H9 (cell line): ENCODE results near the gene GRID2. TPM values are rescaled to one million over a fixed set of nuclear protein-coding genes. Genes with fewer than 3 reads are reported as not detected.

Experiments
- DNase-seq: peaks from one replicate; pipeline ENCODE4 v3.0.0-alpha.2; 2017
- H2AFZ ChIP-seq: one replicate; pipeline ENCODE4 v1.6.1; 2013; ENCODE audit warnings: mild to moderate bottlenecking, low read length, control low read depth, moderate library complexity
- H2AK5ac ChIP-seq: 2 replicates; pipeline ENCODE4 v1.6.1; 2013; ENCODE audit warnings: low read length, control low read depth, mixed read lengths; ENCODE audit not compliant: insufficient read length
- H2BK120ac ChIP-seq: one replicate; pipeline ENCODE4 v1.6.1; 2013; ENCODE audit warnings: low read depth, mild to moderate bottlenecking, low read length, control low read depth, inconsistent platforms; ENCODE audit not compliant: poor library complexity, severe bottlenecking
- H2BK12ac ChIP-seq: 2 replicates; pipeline ENCODE4 v1.6.1; 2013; ENCODE audit warnings: low read length, control low read depth, mixed read lengths, low read depth; ENCODE audit not compliant: insufficient read length
- H2BK15ac ChIP-seq: 2 replicates; pipeline ENCODE4 v1.6.1; 2013; ENCODE audit warnings: low read depth, low read length, control low read depth
- H2BK20ac ChIP-seq: one replicate; pipeline ENCODE4 v1.6.1; 2013; ENCODE audit warnings: low read depth, mild to moderate bottlenecking, low read length, control low read depth, inconsistent platforms; ENCODE audit not compliant: poor library complexity, severe bottlenecking
- H2BK5ac ChIP-seq: 2 replicates; pipeline ENCODE4 v1.6.1; 2013; ENCODE audit warnings: low read length, control low read depth, mixed read lengths; ENCODE audit not compliant: insufficient read length
- H3K14ac ChIP-seq: 2 replicates; pipeline ENCODE4 v1.6.1; 2013; ENCODE audit warnings: low read length, control low read depth; ENCODE audit not compliant: insufficient read depth
- H3K18ac ChIP-seq: 2 replicates; pipeline ENCODE4 v1.6.1; 2013; ENCODE audit warnings: low read depth, mild to moderate bottlenecking, mixed read lengths, low read length, control low read depth; ENCODE audit not compliant: insufficient read length
- H3K23ac ChIP-seq: 2 replicates; pipeline ENCODE4 v1.6.1; 2013; ENCODE audit warnings: low read length, control low read depth, mixed read lengths, low read depth; ENCODE audit not compliant: insufficient read length
- H3K23me2 ChIP-seq: 2 replicates; pipeline ENCODE4 v1.6.1; 2013; ENCODE audit warnings: low read depth, mild to moderate bottlenecking, mixed read lengths, low read length, control low read depth; ENCODE audit not compliant: insufficient read length, poor library complexity, severe bottlenecking
- H3K27ac ChIP-seq: 2 replicates; pipeline ENCODE4 v1.5.1; 2013; ENCODE audit warnings: low read length, control low read depth, mixed read lengths, low read depth; ENCODE audit not compliant: insufficient read length
- H3K27me3 ChIP-seq: 2 replicates; pipeline ENCODE4 v1.6.1; 2013; ENCODE audit warnings: low read length, control low read depth, inconsistent platforms; ENCODE audit not compliant: insufficient read depth
- H3K4ac ChIP-seq: 2 replicates; pipeline ENCODE4 v1.6.1; 2013; ENCODE audit warnings: low read depth, mild to moderate bottlenecking, control low read depth, inconsistent platforms, low read length, moderate library complexity
- H3K4me1 ChIP-seq: 2 replicates; pipeline ENCODE4 v1.6.1; 2013; ENCODE audit warnings: low read length, control low read depth, inconsistent platforms; ENCODE audit not compliant: insufficient read depth
- H3K4me2 ChIP-seq: 2 replicates; pipeline ENCODE4 v1.6.1; 2013; ENCODE audit warnings: low read length, control low read depth, mixed read lengths; ENCODE audit not compliant: insufficient read length, insufficient read depth
- H3K56ac ChIP-seq: 2 replicates; pipeline ENCODE4 v1.6.1; 2013; ENCODE audit warnings: low read depth, mild to moderate bottlenecking, mixed read lengths, low read length, control low read depth; ENCODE audit not compliant: insufficient read length
- H3K79me1 ChIP-seq: 2 replicates; pipeline ENCODE4 v1.6.1; 2013; ENCODE audit warnings: low read depth, mild to moderate bottlenecking, moderate library complexity, low read length, control low read depth, inconsistent platforms; ENCODE audit not compliant: insufficient read depth, poor library complexity, severe bottlenecking
- H3K79me2 ChIP-seq: 2 replicates; pipeline ENCODE4 v1.6.1; 2013; ENCODE audit warnings: low read length, control low read depth, inconsistent platforms; ENCODE audit not compliant: insufficient read depth
- H3K9ac ChIP-seq: 2 replicates; pipeline ENCODE4 v1.6.1; 2013; ENCODE audit warnings: low read length, control low read depth, mixed read lengths; ENCODE audit not compliant: insufficient read length; ENCODE audit errors: extremely low read depth
- H3K9me3 ChIP-seq: one replicate; pipeline ENCODE4 v1.6.1; 2013; ENCODE audit warnings: low read depth, low read length, inconsistent platforms; ENCODE audit not compliant: control insufficient read depth
- H3T11ph ChIP-seq: one replicate; pipeline ENCODE4 v1.6.1; 2013; ENCODE audit warnings: mild to moderate bottlenecking, low read length, control low read depth, inconsistent platforms
- H4K20me1 ChIP-seq: one replicate; pipeline ENCODE4 v1.6.1; 2013; ENCODE audit not compliant: control insufficient read depth, insufficient read length, insufficient read depth
- H4K5ac ChIP-seq: 2 replicates; pipeline ENCODE4 v1.6.1; 2013; ENCODE audit warnings: low read depth, mild to moderate bottlenecking, mixed read lengths, low read length, control low read depth; ENCODE audit not compliant: insufficient read length
- H4K8ac ChIP-seq: replicated peaks from 2 replicates; pipeline ENCODE4 v1.6.1; 2013; ENCODE audit warnings: low read length, control low read depth, mixed read lengths, low read depth; ENCODE audit not compliant: insufficient read length
- H4K91ac ChIP-seq: 2 replicates; pipeline ENCODE4 v1.6.1; 2013; ENCODE audit warnings: low read depth, mild to moderate bottlenecking, moderate library complexity, mixed read lengths, low read length, control low read depth; ENCODE audit not compliant: insufficient read length
- H3K27ac Mint-ChIP-seq, 3 experiments: 2 replicates in 2 of 3; 3 replicates in 1 of 3; pipeline ENCODE4 v1.8.0; 2020 to 2021; ENCODE audit warnings: mixed read lengths in 3 of 3, mild to moderate bottlenecking in 1 of 3, moderate library complexity in 1 of 3
- H3K27me3 Mint-ChIP-seq: 2 replicates; pipeline ENCODE4 v1.8.0; 2021; ENCODE audit warnings: low read depth, mild to moderate bottlenecking, moderate library complexity, mixed read lengths
- H3K36me3 Mint-ChIP-seq, 3 experiments: 2 replicates in 2 of 3; 3 replicates in 1 of 3; pipeline ENCODE4 v1.8.0; 2020 to 2021; ENCODE audit warnings: low read depth in 3 of 3, mixed read lengths in 3 of 3; ENCODE audit not compliant: insufficient read depth in 1 of 3
- H3K4me1 Mint-ChIP-seq, 2 experiments: 2 replicates each; pipeline ENCODE4 v1.8.0; 2020; ENCODE audit warnings: mixed read lengths in 2 of 2
- H3K4me3 Mint-ChIP-seq, 2 experiments: 2 replicates in 1 of 2; 3 replicates in 1 of 2; pipeline ENCODE4 v1.8.0; 2020 to 2021; ENCODE audit warnings: mild to moderate bottlenecking in 2 of 2, mixed read lengths in 2 of 2, moderate library complexity in 1 of 2
- H3K9me3 Mint-ChIP-seq, 2 experiments: 2 replicates in 1 of 2; 3 replicates in 1 of 2; pipeline ENCODE4 v1.8.0; 2020; ENCODE audit warnings: mild to moderate bottlenecking in 2 of 2, mixed read lengths in 2 of 2, moderate library complexity in 1 of 2
- CTCF ChIP-seq: fragments of 200-600 bp; sonication (generic); conservative IDR thresholded peaks from 3 replicates; pipeline ENCODE4 v1.8.0; 2021; ENCODE audit warnings: antibody characterized with exemption, mild to moderate bottlenecking
- total RNA-seq: library from RNA; stranded (reverse); gene quantifications from 2 replicates; pipeline ENCODE4 v1.2.1, GENCODE V29; 2021

GRID2 gene
- total RNA-seq, 1 experiment from 2014 or later: 21.8 TPM

- Histone ChIP-seq H3K27me3 (no peaks in the 10 kb centered on the region), H3K56ac (no peak overlapping the region), H2BK120ac (no peak overlapping the region), H3K23me2 (no peaks in the 10 kb centered on the region), H3K4me1 (peaks cover 4% of the 10 kb centered on the region), H3K18ac (no peak overlapping the region), H2BK12ac (no peak overlapping the region), H3K4me2 (no peak overlapping the region), H3K79me1 (no peaks in the 10 kb centered on the region), H2AFZ (no peak overlapping the region), H3T11ph (no peak overlapping the region), H4K91ac (no peak overlapping the region), H3K14ac (no peak overlapping the region), H3K9ac (no peak overlapping the region), H2AK5ac (no peak overlapping the region), H4K20me1 (no peaks in the 10 kb centered on the region), H3K4ac (no peak overlapping the region), H2BK15ac (no peak overlapping the region), H3K79me2 (peaks cover 2% of the 10 kb centered on the region; the same call in 1 of the 2 replicates), H2BK20ac (no peak overlapping the region), H4K5ac (no peak overlapping the region), H3K9me3 (no peaks in the 10 kb centered on the region), H3K23ac (no peak overlapping the region), H4K8ac (no peak overlapping the region), H2BK5ac (no peak overlapping the region), H3K27ac (no peak overlapping the region)
- no peak overlapping the region for H3K4me3 Mint-ChIP-seq
- H3K27me3 Mint-ChIP-seq: no peaks in the 10 kb centered on the region
- peaks cover 0 to 2% (median 0%) of the 10 kb centered on the region in 3 experiments; a peak in 3 of 7 replicates for H3K36me3 Mint-ChIP-seq
- no peak for TF ChIP-seq CTCF
- no peak for DNase-seq
- no peak overlapping the region for H3K27ac Mint-ChIP-seq
- H3K9me3 Mint-ChIP-seq: no peaks in the 10 kb centered on the region
- no peaks in the 10 kb centered on the region for H3K4me1 Mint-ChIP-seq
Observed at GRCh38 chr4:92651536-92651935, 347.8 kb downstream of the GRID2 start.
